ENCODE results near the gene RNF187. TPM values are rescaled to one million over a fixed set of nuclear protein-coding genes. Genes with fewer than 3 reads are reported as not detected.

RNF187 gene
- total RNA-seq, 1 donor from 2014 or later, result 129 TPM

DNA sequence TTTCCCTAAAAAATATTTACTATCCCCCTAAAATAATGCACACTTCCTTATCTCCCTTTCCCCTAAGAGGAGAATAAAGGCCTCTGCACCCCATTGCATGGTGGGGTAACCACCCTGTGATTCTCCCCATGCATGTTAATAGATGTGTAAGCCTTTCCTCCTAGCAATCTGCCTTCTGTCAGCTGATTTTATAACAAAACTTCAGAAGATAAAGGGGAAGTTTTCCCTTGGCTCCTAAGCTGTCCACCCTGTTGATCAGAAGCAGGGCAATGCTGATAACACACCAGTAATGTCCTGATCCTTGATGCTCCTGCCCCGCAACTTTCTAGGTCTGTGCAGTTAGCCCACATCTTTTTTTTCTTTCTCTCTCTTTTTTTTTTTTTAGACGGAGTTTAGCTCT lies 11.4 kb upstream of the RNF187 start:
- Histone ChIP-seq H3K4me2 (ENCODE audit: low read length) (no peak overlapping the region), H4K20me1 (ENCODE audit: insufficient read depth, low read length) (no peaks in the 10 kb centered on the region), H3K9me3 (ENCODE audit: insufficient read depth, low read depth, low read length) (no peaks in the 10 kb centered on the region), H3K79me2 (ENCODE audit: insufficient read depth, low read length) (no peaks in the 10 kb centered on the region), H3K27me3 (ENCODE audit: insufficient read depth, low read length) (peaks cover 9% of the 10 kb centered on the region), H3K4me1 (ENCODE audit: insufficient read depth, low read length) (peaks cover 3% of the 10 kb centered on the region), H3K27ac (ENCODE audit: low read depth, low read length) (no peak overlapping the region), H3K36me3 (ENCODE audit: insufficient read depth, low read length) (no peaks in the 10 kb centered on the region), H3K4me3 (ENCODE audit: insufficient read depth, low read depth, low read length) (no peak overlapping the region), H2AFZ (ENCODE audit: low read depth, low read length) (no peak overlapping the region), H3K9ac (ENCODE audit: low read length) (no peak overlapping the region)
- Mint-ChIP-seq H3K9me3 (ENCODE audit: unreplicated experiment) (no peaks in the 10 kb centered on the region), H3K27me3 (ENCODE audit: low read depth, unreplicated experiment) (peaks cover 40% of the 10 kb centered on the region), H3K4me1 (ENCODE audit: low read depth, unreplicated experiment) (peaks cover 11% of the 10 kb centered on the region), H3K4me3 (ENCODE audit: unreplicated experiment) (no peak overlapping the region), H3K27ac (ENCODE audit: unreplicated experiment) (no peak overlapping the region), H3K36me3 (ENCODE audit: low read depth, unreplicated experiment) (no peaks in the 10 kb centered on the region)
- no peak for TF ChIP-seq EZH2 (IDR thresholded peaks at IDR 0.05; ENCODE audit: insufficient read depth, low read length)
- TF ChIP-seq, protein P1, sequence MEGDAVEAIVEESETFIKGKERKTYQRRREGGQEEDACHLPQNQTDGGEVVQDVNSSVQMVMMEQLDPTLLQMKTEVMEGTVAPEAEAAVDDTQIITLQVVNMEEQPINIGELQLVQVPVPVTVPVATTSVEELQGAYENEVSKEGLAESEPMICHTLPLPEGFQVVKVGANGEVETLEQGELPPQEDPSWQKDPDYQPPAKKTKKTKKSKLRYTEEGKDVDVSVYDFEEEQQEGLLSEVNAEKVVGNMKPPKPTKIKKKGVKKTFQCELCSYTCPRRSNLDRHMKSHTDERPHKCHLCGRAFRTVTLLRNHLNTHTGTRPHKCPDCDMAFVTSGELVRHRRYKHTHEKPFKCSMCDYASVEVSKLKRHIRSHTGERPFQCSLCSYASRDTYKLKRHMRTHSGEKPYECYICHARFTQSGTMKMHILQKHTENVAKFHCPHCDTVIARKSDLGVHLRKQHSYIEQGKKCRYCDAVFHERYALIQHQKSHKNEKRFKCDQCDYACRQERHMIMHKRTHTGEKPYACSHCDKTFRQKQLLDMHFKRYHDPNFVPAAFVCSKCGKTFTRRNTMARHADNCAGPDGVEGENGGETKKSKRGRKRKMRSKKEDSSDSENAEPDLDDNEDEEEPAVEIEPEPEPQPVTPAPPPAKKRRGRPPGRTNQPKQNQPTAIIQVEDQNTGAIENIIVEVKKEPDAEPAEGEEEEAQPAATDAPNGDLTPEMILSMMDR (IDR thresholded peaks at IDR 0.05; ENCODE audit: insufficient read depth, low read depth, low read length), result no peak
- DNase-seq (ENCODE audit: low read depth) (no peak), FAIRE-seq (no peak)

DNA sequence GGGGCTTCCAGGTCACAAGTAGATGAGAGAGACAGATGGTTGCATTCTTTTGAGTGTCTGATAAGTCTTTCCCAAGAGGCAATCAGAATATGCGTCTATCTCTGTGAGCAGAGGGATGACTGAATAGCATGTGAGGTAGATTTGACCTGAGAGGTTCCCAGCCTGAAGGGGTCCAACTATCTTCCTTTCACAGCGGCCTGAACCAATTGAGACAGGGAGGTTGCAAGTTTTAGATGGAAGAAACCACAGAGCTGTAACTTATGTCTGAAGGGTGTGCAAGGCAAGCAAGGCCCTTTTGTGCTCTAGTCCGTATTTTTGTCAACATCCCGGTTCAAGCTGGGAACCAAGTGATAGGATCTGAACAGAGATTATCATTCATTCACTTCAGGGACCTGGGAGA lies 9.9 kb upstream of the RNF187 start:
- no peak overlapping the region for H3K9ac ChIP-seq (ENCODE audit: low read length)
- no peaks in the 10 kb centered on the region for H3K36me3 ChIP-seq (ENCODE audit: insufficient read depth, low read length)
- Mint-ChIP-seq H3K36me3 (ENCODE audit: low read depth, unreplicated experiment) (no peaks in the 10 kb centered on the region), H3K27me3 (ENCODE audit: low read depth, unreplicated experiment) (peaks cover 37% of the 10 kb centered on the region), H3K4me3 (ENCODE audit: unreplicated experiment) (no peak overlapping the region), H3K27ac (ENCODE audit: unreplicated experiment) (no peak overlapping the region), H3K9me3 (ENCODE audit: unreplicated experiment) (no peaks in the 10 kb centered on the region), H3K4me1 (ENCODE audit: low read depth, unreplicated experiment) (peaks cover 7% of the 10 kb centered on the region)
- peaks cover 9% of the 10 kb centered on the region for H3K27me3 ChIP-seq (ENCODE audit: insufficient read depth, low read length)
- no peak overlapping the region for H2AFZ ChIP-seq (ENCODE audit: low read depth, low read length)
- H3K27ac ChIP-seq (ENCODE audit: low read depth, low read length), result no peak overlapping the region
- FAIRE-seq (no peak), DNase-seq (ENCODE audit: low read depth) (no peak)
- TF ChIP-seq, protein P1 (IDR thresholded peaks at IDR 0.05; ENCODE audit: insufficient read depth, low read depth, low read length), result no peak
- no peak for TF ChIP-seq EZH2 (IDR thresholded peaks at IDR 0.05; ENCODE audit: insufficient read depth, low read length)
- H3K4me3 ChIP-seq (ENCODE audit: insufficient read depth, low read depth, low read length), result no peak overlapping the region
- H4K20me1 ChIP-seq (ENCODE audit: insufficient read depth, low read length), result no peaks in the 10 kb centered on the region
- H3K4me1 ChIP-seq (ENCODE audit: insufficient read depth, low read length), result peaks cover 3% of the 10 kb centered on the region
- no peaks in the 10 kb centered on the region for H3K79me2 ChIP-seq (ENCODE audit: insufficient read depth, low read length)
- no peak overlapping the region for H3K4me2 ChIP-seq (ENCODE audit: low read length)
- no peaks in the 10 kb centered on the region for H3K9me3 ChIP-seq (ENCODE audit: insufficient read depth, low read depth, low read length)

DNA sequence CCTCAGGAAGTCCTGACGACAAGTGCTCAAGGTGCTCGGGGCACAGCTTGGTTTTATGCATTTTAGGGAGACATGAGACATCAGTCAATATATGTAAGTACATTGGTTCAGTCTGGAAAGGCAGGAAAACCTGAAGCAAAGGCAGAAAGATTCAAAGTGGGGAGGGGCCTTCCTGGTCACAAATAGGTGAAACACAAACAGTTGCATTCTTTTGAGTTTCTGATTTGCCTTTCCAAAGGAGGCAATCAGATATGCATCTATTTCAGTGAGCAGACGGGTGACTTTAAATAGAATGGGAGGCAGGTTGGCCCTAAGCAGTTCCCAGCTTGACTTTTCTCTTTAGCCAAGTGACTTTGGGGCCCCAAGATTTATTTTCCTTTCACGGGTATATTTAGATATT lies 8.9 kb upstream of the RNF187 start:
- FAIRE-seq (no peak), DNase-seq (ENCODE audit: low read depth) (no peak)
- no peak overlapping the region for H3K4me3 Mint-ChIP-seq (ENCODE audit: unreplicated experiment)
- Histone ChIP-seq H3K79me2 (ENCODE audit: insufficient read depth, low read length) (no peaks in the 10 kb centered on the region), H3K4me1 (ENCODE audit: insufficient read depth, low read length) (no peaks in the 10 kb centered on the region), H3K4me2 (ENCODE audit: low read length) (no peak overlapping the region), H3K9ac (ENCODE audit: low read length) (no peak overlapping the region), H2AFZ (ENCODE audit: low read depth, low read length) (no peak overlapping the region), H3K36me3 (ENCODE audit: insufficient read depth, low read length) (no peaks in the 10 kb centered on the region), H3K9me3 (ENCODE audit: insufficient read depth, low read depth, low read length) (no peaks in the 10 kb centered on the region), H3K27me3 (ENCODE audit: insufficient read depth, low read length) (peaks cover 9% of the 10 kb centered on the region), H4K20me1 (ENCODE audit: insufficient read depth, low read length) (no peaks in the 10 kb centered on the region), H3K4me3 (ENCODE audit: insufficient read depth, low read depth, low read length) (no peak overlapping the region), H3K27ac (ENCODE audit: low read depth, low read length) (no peak overlapping the region)
- H3K27ac Mint-ChIP-seq (ENCODE audit: unreplicated experiment), result no peak overlapping the region
- no peaks in the 10 kb centered on the region for H3K9me3 Mint-ChIP-seq (ENCODE audit: unreplicated experiment)
- TF ChIP-seq EZH2 (IDR thresholded peaks at IDR 0.05; ENCODE audit: insufficient read depth, low read length), result no peak
- TF ChIP-seq, protein P1 (IDR thresholded peaks at IDR 0.05; ENCODE audit: insufficient read depth, low read depth, low read length), result no peak
- peaks cover 37% of the 10 kb centered on the region for H3K27me3 Mint-ChIP-seq (ENCODE audit: low read depth, unreplicated experiment)
- no peaks in the 10 kb centered on the region for H3K4me1 Mint-ChIP-seq (ENCODE audit: low read depth, unreplicated experiment)
- H3K36me3 Mint-ChIP-seq (ENCODE audit: low read depth, unreplicated experiment), result no peaks in the 10 kb centered on the region

Data from astrocyte (in vitro differentiated cells and primary cell).